Activated CD4-positive, alpha-beta T cell treated with anti-CD3 and anti-CD28 coated beads, Interleukin-2, amount 10 ng/mL, durations not matched to agents 7 days and 5 days (primary cell): Measurements from ENCODE around the gene DISC1. TPM values are rescaled to one million over a fixed set of nuclear protein-coding genes. Genes with fewer than 3 reads are reported as not detected.

Experiments used
- CTCF ChIA-PET: fragments of 350-600 bp; sonication (Branson Sonifier 250); formaldehyde crosslinking; loops from one replicate; lab custom pipeline; 2021; ENCODE audit warnings: antibody characterized with exemption; lab: Charles Lee
- POLR2A ChIA-PET: fragments of 350-600 bp; sonication (Branson Sonifier 250); formaldehyde crosslinking; loops from one replicate; lab custom pipeline; 2021; ENCODE audit warnings: antibody characterized with exemption; lab: Charles Lee
- DNase-seq: peaks from one replicate; pipeline ENCODE4 v3.0.0-alpha.2; 2020
- H3K27ac Mint-ChIP-seq: one replicate; pipeline ENCODE4 v1.8.0; 2021; ENCODE audit warnings: mild to moderate bottlenecking, moderate library complexity, mixed read lengths
- H3K27me3 Mint-ChIP-seq: one replicate; pipeline ENCODE4 v1.8.0; 2021; ENCODE audit warnings: mixed read lengths
- H3K36me3 Mint-ChIP-seq: one replicate; pipeline ENCODE4 v1.8.0; 2021; ENCODE audit warnings: low read depth, mixed read lengths
- H3K4me1 Mint-ChIP-seq: one replicate; pipeline ENCODE4 v1.8.0; 2021; ENCODE audit warnings: mixed read lengths
- H3K4me3 Mint-ChIP-seq: one replicate; pipeline ENCODE4 v1.8.0; 2021; ENCODE audit warnings: mild to moderate bottlenecking, moderate library complexity, mixed read lengths
- H3K9me3 Mint-ChIP-seq: one replicate; pipeline ENCODE4 v1.8.0; 2021; ENCODE audit warnings: mixed read lengths
- total RNA-seq, 2 experiments: library from RNA; stranded (reverse); gene quantifications; one replicate each; pipeline ENCODE4 v1.2.3, GENCODE V29; 2021

Gene DISC1
- total RNA-seq, 2 experiments from 2014 or later: 13.3 to 17.0 TPM

DNA sequence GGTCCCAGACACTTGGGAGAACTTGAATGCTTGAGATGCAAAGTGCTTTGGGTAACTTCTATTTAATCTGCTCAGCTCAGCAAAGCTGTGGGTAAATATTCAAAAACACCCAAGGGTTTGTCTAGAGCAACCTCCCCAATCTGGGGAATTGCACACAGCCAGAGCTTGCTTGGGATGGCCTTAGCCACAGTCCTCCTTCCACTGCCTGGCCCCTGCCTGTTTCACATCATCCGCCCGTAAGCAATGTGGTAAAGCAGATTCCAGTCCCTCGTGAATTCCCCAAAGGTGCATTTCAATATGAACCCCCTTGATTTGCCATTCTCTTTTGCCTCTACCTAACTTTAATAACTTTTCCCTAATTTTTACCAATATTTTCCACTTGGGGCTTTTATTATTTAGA lies 418.1 kb downstream of the DISC1 start:
- Mint-ChIP-seq H3K27ac (no peak overlapping the region), H3K9me3 (no peaks in the 10 kb centered on the region), H3K27me3 (no peaks in the 10 kb centered on the region), H3K4me1 (no peaks in the 10 kb centered on the region), H3K36me3 (no peaks in the 10 kb centered on the region), H3K4me3 (no peak overlapping the region)
- ChIA-PET CTCF (interaction anchor here (1.1 kb wide), 1 partner anchor 262 kb away, joined by 3 read pairs; no protein-coding TSS in a partner anchor), POLR2A (no interaction called here)
- DNase-seq: no peak

- DNase-seq: no peak
- Mint-ChIP-seq H3K27me3 (no peaks in the 10 kb centered on the region), H3K4me1 (no peaks in the 10 kb centered on the region)
Observed at GRCh38 chr1:232045139-232045994, 418.8 kb downstream of the DISC1 start.

GRCh38 chr1:232046451-232047306 lies 420.1 kb downstream of the DISC1 start:
- no peaks in the 10 kb centered on the region for H3K9me3 Mint-ChIP-seq
- no peaks in the 10 kb centered on the region for H3K36me3 Mint-ChIP-seq
- H3K27me3 Mint-ChIP-seq: no peaks in the 10 kb centered on the region
- no peak for DNase-seq
- no peak overlapping the region for H3K4me3 Mint-ChIP-seq
- ChIA-PET CTCF (no interaction called here), POLR2A (no interaction called here)
- no peak overlapping the region for H3K27ac Mint-ChIP-seq
- H3K4me1 Mint-ChIP-seq: no peaks in the 10 kb centered on the region

More at GRCh38 chr1:232045139-232045994, 418.8 kb downstream of the DISC1 start:
- Mint-ChIP-seq H3K9me3 (no peaks in the 10 kb centered on the region), H3K36me3 (no peaks in the 10 kb centered on the region), H3K27ac (no peak overlapping the region), H3K4me3 (no peak overlapping the region)
- ChIA-PET POLR2A (no interaction called here), CTCF (interaction anchor here (1.1 kb wide), 1 partner anchor 262 kb away, joined by 3 read pairs; no protein-coding TSS in a partner anchor)

DNA sequence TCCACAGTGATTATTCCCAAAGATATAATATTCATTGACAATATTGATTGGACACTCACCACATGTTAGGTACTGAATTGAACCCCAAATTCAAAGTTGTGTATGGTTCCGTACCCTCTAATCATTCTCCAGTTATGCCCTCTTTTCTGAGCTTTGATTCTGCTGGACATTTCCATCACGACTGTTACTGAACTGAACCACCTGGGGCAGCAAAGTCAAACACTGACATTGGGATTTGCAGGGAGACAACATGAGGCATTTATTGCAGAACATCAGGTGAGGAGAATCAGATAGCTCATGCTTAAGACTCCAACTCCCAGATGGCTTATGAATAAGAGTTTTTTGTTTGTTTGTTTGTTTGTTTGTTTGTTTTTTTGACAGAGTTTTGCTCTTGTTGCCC lies 420.9 kb downstream of the DISC1 start:
- Mint-ChIP-seq H3K9me3 (no peaks in the 10 kb centered on the region), H3K36me3 (no peaks in the 10 kb centered on the region), H3K27me3 (no peaks in the 10 kb centered on the region), H3K4me1 (no peaks in the 10 kb centered on the region), H3K4me3 (no peak overlapping the region), H3K27ac (no peak overlapping the region)
- ChIA-PET POLR2A (no interaction called here), CTCF (interaction anchor here (1.7 kb wide), 1 partner anchor 14 kb away, joined by 4 read pairs; no protein-coding TSS in a partner anchor)
- DNase-seq: no peak

GRCh38 chr1:232048481-232048880 lies 421.9 kb downstream of the DISC1 start:
- no peak overlapping the region for H3K27ac Mint-ChIP-seq
- no peak for DNase-seq
- H3K4me3 Mint-ChIP-seq: no peak overlapping the region
- ChIA-PET POLR2A (no interaction called here), CTCF (interaction anchor here (1.7 kb wide), 1 partner anchor 13 kb away, joined by 4 read pairs; no protein-coding TSS in a partner anchor)
- H3K27me3 Mint-ChIP-seq: no peaks in the 10 kb centered on the region
- H3K4me1 Mint-ChIP-seq: no peaks in the 10 kb centered on the region
- no peaks in the 10 kb centered on the region for H3K9me3 Mint-ChIP-seq
- no peaks in the 10 kb centered on the region for H3K36me3 Mint-ChIP-seq

DNA sequence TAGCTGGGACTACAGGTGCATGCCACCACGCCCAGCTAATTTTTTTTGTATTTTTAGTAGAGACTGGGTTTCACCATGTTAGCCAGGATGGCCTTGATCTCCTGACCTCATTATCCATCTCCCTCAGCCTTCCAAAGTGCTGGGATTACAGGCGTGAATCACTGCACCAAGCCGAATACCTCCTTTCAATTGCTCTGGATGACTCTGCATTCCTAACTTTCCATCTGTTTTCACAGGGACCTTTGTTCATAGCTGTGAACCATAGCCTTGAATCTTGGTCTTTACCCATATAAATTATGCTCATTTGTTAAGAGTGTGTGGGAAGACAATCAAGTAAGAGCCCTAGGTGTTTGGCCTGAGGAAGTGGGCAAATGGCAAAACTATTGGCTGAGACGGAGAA lies 422.7 kb downstream of the DISC1 start:
- Mint-ChIP-seq H3K27ac (no peak overlapping the region), H3K36me3 (no peaks in the 10 kb centered on the region), H3K9me3 (no peaks in the 10 kb centered on the region), H3K4me3 (no peak overlapping the region), H3K27me3 (no peaks in the 10 kb centered on the region), H3K4me1 (no peaks in the 10 kb centered on the region)
- ChIA-PET CTCF (interaction anchor here (1.7 kb wide), 1 partner anchor 12 kb away, joined by 4 read pairs; no protein-coding TSS in a partner anchor), POLR2A (no interaction called here)
- no peak for DNase-seq

DNA sequence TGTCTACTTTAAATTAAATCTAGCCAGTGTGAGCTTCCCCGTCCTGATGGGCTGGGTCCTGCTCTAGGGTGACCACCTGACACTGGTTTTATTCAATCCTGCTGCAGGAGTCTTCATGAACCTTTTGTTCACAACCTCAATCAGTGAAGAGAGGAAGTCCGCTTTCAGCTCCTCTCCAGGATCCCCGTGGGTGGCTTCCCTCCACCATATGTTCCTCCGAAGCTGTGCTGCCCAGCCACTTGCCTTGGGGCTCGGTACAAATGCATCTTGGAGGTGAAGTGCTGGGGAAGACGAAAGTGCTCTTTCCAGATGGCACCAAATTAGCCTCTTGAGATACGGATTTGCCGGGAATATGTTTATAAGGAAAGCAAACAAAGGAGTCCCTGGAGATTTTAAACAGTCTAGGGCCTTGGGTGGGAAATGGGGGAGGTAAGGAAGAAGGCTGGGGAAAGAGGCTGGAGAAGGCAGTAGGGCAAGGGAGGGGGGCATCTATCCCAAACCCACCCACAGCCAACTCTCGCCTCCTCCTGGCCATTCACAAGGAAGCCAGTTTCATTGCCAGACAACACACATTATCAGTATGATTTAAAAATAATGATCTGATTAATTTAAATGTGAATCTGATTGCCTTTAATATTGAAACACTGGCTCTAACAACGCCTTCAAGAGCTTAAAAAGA lies 430.8 kb downstream of the DISC1 start:
- H3K9me3 Mint-ChIP-seq: no peaks in the 10 kb centered on the region
- ChIA-PET CTCF (no interaction called here), POLR2A (no interaction called here)
- no peaks in the 10 kb centered on the region for H3K4me1 Mint-ChIP-seq
- H3K27ac Mint-ChIP-seq: no peak overlapping the region
- no peaks in the 10 kb centered on the region for H3K36me3 Mint-ChIP-seq
- no peaks in the 10 kb centered on the region for H3K27me3 Mint-ChIP-seq
- H3K4me3 Mint-ChIP-seq: no peak overlapping the region
- no peak for DNase-seq

DNA sequence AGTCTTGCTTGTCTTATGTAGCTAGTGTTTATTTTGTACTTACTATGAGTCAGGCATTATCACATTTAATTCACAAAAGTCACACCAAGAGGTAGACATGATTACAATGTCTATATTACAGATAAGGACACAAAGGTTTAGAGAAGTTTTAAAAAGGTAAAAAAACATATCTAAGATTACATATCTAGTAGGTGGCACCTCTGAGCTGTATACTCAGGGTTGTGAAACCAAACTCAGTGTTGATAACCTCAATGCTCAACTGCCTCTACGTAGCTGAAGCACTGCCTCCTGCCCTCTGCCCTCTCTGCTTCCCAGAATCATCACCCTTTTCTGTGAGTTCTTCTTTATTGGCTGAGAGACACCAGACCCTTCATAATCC lies 431.3 kb downstream of the DISC1 start:
- no peaks in the 10 kb centered on the region for H3K4me1 Mint-ChIP-seq
- no peak overlapping the region for H3K4me3 Mint-ChIP-seq
- H3K9me3 Mint-ChIP-seq: no peaks in the 10 kb centered on the region
- ChIA-PET CTCF (no interaction called here), POLR2A (no interaction called here)
- H3K27me3 Mint-ChIP-seq: no peaks in the 10 kb centered on the region
- no peak overlapping the region for H3K27ac Mint-ChIP-seq
- no peak for DNase-seq
- no peaks in the 10 kb centered on the region for H3K36me3 Mint-ChIP-seq

- H3K27me3 Mint-ChIP-seq: no peaks in the 10 kb centered on the region
- no peaks in the 10 kb centered on the region for H3K36me3 Mint-ChIP-seq
- no peak for DNase-seq
- H3K27ac Mint-ChIP-seq: no peak overlapping the region
- H3K4me3 Mint-ChIP-seq: no peak overlapping the region
- no peaks in the 10 kb centered on the region for H3K9me3 Mint-ChIP-seq
- H3K4me1 Mint-ChIP-seq: no peaks in the 10 kb centered on the region
- ChIA-PET POLR2A (no interaction called here), CTCF (no interaction called here)
Observed at GRCh38 chr1:232059726-232060374, 433.3 kb downstream of the DISC1 start.

- Mint-ChIP-seq H3K27ac (no peak overlapping the region), H3K27me3 (peaks cover 3% of the 10 kb centered on the region), H3K4me3 (no peak overlapping the region), H3K9me3 (no peaks in the 10 kb centered on the region), H3K36me3 (no peaks in the 10 kb centered on the region), H3K4me1 (no peaks in the 10 kb centered on the region)
- CTCF ChIA-PET: interaction anchor here (0.6 to 1.5 kb wide), 2 partner anchors 12 to 54 kb away, joined by 3 to 4 read pairs; no protein-coding TSS in a partner anchor
- POLR2A ChIA-PET: no interaction called here
- DNase-seq: no peak
Observed at GRCh38 chr1:232062967-232063366, 436.4 kb downstream of the DISC1 start.

DNA sequence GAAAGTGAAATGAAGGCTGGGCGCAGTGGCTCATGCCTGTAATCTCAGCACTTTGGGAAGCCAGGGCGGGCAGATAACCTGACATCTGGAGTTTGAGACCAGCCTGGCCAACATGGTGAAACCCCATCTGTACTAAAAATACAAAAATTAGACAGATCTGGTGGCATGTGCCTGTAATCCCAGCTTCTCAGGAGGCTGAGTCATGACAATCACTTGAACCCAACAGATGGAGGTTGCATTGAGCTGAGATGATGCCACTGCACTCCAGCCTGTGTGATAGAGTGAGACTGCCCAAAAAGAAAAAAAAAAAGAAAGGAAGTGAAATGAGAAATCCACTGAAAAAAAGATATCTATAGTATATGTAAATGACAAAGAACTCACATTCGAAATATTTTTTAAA lies 439.9 kb downstream of the DISC1 start:
- Mint-ChIP-seq H3K9me3 (no peaks in the 10 kb centered on the region), H3K4me3 (no peak overlapping the region), H3K27ac (no peak overlapping the region), H3K36me3 (no peaks in the 10 kb centered on the region), H3K4me1 (no peaks in the 10 kb centered on the region), H3K27me3 (peaks cover 7% of the 10 kb centered on the region)
- POLR2A ChIA-PET: no interaction called here
- CTCF ChIA-PET: interaction anchor here (0.6 kb wide), 2 partner anchors 40 to 147 kb away, joined by 3 to 6 read pairs; no protein-coding TSS in a partner anchor
- no peak for DNase-seq

DNA sequence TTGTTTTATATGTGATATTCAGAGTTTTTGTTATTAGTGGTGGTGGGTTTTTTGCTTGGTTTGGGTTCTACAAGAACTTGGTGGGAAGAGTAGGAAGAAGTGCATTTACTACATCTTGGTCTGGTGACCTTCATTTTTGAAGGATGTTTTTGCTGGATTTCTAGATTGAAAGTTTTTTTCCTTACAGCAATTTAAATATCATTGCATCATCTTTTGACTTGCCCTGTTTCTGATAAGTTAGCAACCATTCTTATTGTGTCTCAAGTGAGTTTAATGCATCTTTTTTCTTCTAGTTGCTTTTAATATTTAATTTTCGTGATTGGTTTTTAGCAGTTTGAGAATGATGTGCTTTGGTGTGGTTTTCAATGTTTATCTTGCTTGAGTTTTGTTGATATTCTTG lies 447.7 kb downstream of the DISC1 start:
- CTCF ChIA-PET: no interaction called here
- Mint-ChIP-seq H3K27ac (no peak overlapping the region), H3K27me3 (peaks cover 4% of the 10 kb centered on the region), H3K36me3 (no peaks in the 10 kb centered on the region), H3K4me3 (no peak overlapping the region), H3K4me1 (no peaks in the 10 kb centered on the region), H3K9me3 (no peaks in the 10 kb centered on the region)
- POLR2A ChIA-PET: no interaction called here
- no peak for DNase-seq
